Upper lobe of left lung (tissue), 6 donors: ENCODE results near the gene AP3D1. TPM values are rescaled to one million over a fixed set of nuclear protein-coding genes. Genes with fewer than 3 reads are reported as not detected.

ENCODE experiments used
- ATAC-seq, 2 donors: fragments of 200-7000 bp; cut with Tn5 transposase; one replicate each; pipeline ENCODE4 v1.9.1; 2022; ENCODE audit warnings: mild to moderate bottlenecking in 2 of 2, moderate library complexity in 2 of 2; ENCODE audit not compliant: low FRiP score in 2 of 2
- DNase-seq, 2 donors: peaks; one replicate each; pipeline ENCODE4 v3.0.0-alpha.2; 2019 to 2020
- H3K27ac ChIP-seq, 4 donors: fragments of 200-600 bp; sonication (generic); one replicate each; pipeline ENCODE4 v1.5.1; 2016 to 2019
- H3K27me3 ChIP-seq, 4 donors: fragments of 200-600 bp; sonication (generic); one replicate each; pipeline ENCODE4 v1.5.1; 2017 to 2019
- H3K36me3 ChIP-seq, 4 donors: fragments of 200-600 bp; sonication (generic); one replicate each; pipeline ENCODE4 v1.5.1; 2016 to 2019
- H3K4me1 ChIP-seq, 4 donors: fragments of 200-600 bp; sonication (generic); one replicate each; pipeline ENCODE4 v1.5.1; 2018 to 2019
- H3K4me3 ChIP-seq, 4 donors: fragments of 200-600 bp; sonication (generic); one replicate each; pipeline ENCODE4 v1.5.1; 2017 to 2019; ENCODE audit warnings: mild to moderate bottlenecking in 2 of 4, moderate library complexity in 1 of 4
- H3K9me3 ChIP-seq, 4 donors: fragments of 200-600 bp; sonication (generic); one replicate each; pipeline ENCODE4 v1.5.1; 2018 to 2019
- EP300 ChIP-seq, 4 donors: sonication (generic); formaldehyde crosslinking; IDR thresholded peaks; one replicate each; pipeline ENCODE4 v1.5.1; 2017; ENCODE audit warnings: antibody characterized with exemption in 4 of 4, control low read depth in 2 of 4
- POLR2A ChIP-seq, 4 donors: fragments of 450-650 bp; IDR thresholded peaks; one replicate each; pipeline ENCODE4 v1.5.1; 2016 to 2017; ENCODE audit warnings: antibody characterized with exemption in 4 of 4, mild to moderate bottlenecking in 2 of 4
- POLR2AphosphoS5 ChIP-seq, 2 donors: sonication (generic); formaldehyde crosslinking; IDR thresholded peaks; one replicate each; pipeline ENCODE4 v1.5.1; 2017; ENCODE audit warnings: antibody characterized with exemption in 2 of 2
- WGBS, 2 donors: methylation state at CpG; one replicate each; pipeline ENCODE4 v1.1.5; 2017 to 2018; 5-methylcytosine and 5-hydroxymethylcytosine counted together
- total RNA-seq, 6 donors: library from RNA; depleted of rRNA in 4 of 6; stranded (reverse); fragments of >200 nt in 4 of 6; gene quantifications; one replicate each; pipeline versions ENCODE4 v1.1.0 to v1.2.1, GENCODE V29; 2016 to 2021
- TF ChIP-seq, protein P1 (sequence below), 6 experiments: fragments of 450-650 bp in 4 of 6; fragments of 200-600 bp in 2 of 6; sonication (generic) in 2 of 6; IDR thresholded peaks; one replicate each; pipeline ENCODE4 v1.5.1; 2016 to 2019; ENCODE audit warnings: antibody characterized with exemption in 6 of 6
- donor health status: DM: no; HTN: no; CAD: no; lungs with moderate emphysema.
- donor health status: DM: no; HTN: yes; CAD: no; lungs with severe emphysema.

AP3D1 gene
- total RNA-seq, 6 donors from 2014 or later = 73.5 to 180 (median 115) TPM

DNA sequence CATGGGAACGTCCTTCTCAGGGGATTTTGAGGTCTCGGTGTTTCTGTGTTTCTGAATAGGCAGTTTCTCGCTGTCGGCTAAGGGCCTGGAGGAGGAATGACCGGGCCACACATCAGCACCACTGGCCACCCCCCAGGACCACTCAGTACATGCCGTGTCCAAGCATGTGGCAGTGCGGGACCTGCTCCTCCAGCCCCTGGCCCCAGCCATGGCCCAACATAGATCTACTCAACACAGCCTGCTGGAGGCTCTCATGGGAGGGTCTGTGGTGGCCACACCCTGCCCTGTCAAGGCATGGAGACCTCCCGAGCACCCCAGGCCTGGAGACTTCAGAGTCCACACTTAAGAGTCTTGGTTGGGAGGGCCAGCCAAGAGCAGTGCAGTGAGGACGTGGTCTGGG is 37.1 kb downstream of the AP3D1 start:
- Histone ChIP-seq H3K4me3 (no peak overlapping the region), H3K36me3 (peaks cover 76 to 100% (median 100%) of the 10 kb centered on the region in 4 donors), H3K27me3 (no peaks in the 10 kb centered on the region), H3K27ac (no peak overlapping the region), H3K4me1 (no peaks in the 10 kb centered on the region), H3K9me3 (no peaks in the 10 kb centered on the region)
- ATAC-seq (no peak), DNase-seq (peak in 1 of 2 donors; percentile 57)
- WGBS, 2 donors = 93 to 96% methylated on average over 6 to 7 of the region's 9 CpGs
- TF ChIP-seq, protein P1, sequence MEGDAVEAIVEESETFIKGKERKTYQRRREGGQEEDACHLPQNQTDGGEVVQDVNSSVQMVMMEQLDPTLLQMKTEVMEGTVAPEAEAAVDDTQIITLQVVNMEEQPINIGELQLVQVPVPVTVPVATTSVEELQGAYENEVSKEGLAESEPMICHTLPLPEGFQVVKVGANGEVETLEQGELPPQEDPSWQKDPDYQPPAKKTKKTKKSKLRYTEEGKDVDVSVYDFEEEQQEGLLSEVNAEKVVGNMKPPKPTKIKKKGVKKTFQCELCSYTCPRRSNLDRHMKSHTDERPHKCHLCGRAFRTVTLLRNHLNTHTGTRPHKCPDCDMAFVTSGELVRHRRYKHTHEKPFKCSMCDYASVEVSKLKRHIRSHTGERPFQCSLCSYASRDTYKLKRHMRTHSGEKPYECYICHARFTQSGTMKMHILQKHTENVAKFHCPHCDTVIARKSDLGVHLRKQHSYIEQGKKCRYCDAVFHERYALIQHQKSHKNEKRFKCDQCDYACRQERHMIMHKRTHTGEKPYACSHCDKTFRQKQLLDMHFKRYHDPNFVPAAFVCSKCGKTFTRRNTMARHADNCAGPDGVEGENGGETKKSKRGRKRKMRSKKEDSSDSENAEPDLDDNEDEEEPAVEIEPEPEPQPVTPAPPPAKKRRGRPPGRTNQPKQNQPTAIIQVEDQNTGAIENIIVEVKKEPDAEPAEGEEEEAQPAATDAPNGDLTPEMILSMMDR (IDR thresholded peaks at IDR 0.05) = no peak
- TF ChIP-seq EP300 (IDR thresholded peaks at IDR 0.05) (no peak), POLR2A (IDR thresholded peaks at IDR 0.05) (no peak)

DNA sequence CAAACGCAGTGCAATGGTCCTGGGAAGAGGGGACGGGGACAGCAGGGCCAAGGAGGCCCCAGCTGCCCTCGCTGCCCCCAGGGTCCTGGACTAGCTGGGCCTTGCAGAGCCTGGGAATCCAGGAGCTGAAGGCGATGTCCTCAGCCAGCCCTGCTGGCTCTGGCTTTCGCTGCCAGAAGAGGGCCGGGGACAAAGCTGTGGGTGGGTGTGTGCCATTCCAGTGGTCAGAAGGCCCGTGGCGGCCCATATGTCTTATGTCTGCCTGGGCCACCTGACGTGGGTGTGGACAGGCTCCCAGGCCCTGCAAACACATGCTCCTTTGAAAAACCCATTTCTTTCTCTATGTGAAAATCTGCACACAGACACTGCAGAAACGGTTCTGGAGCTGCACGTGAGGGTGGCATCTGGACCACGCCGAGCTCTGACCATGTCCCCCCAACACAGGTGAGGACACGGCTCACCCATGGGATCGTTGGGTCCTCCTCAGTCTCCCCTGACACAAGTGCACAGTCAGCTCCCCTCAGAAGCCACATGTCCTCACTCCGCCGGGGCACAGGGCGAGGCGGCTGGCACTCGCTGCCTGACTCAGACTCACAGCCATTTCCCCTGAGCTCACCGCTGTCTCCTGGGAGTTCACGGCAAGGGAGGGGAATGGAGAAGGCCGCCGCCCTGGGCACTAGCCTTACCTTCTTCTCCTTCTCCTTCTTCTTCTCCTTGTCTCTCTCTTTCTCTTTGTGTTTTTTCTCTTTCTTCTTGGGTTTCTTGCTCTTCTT is 37.7 kb downstream of the AP3D1 start:
- H3K27me3 ChIP-seq = no peaks in the 10 kb centered on the region
- H3K4me3 ChIP-seq = no peak overlapping the region
- WGBS, 2 donors = 93 to 94% methylated on average over 18 to 24 of the region's 24 CpGs
- ATAC-seq = no peak
- no peaks in the 10 kb centered on the region for H3K9me3 ChIP-seq
- H3K4me1 ChIP-seq = no peaks in the 10 kb centered on the region
- peaks cover 81 to 100% (median 100%) of the 10 kb centered on the region in 4 donors for H3K36me3 ChIP-seq
- no peak overlapping the region for H3K27ac ChIP-seq
- DNase-seq = peak in 1 of 2 donors; percentile 64
- TF ChIP-seq, protein P1 (IDR thresholded peaks at IDR 0.05) = no peak
- TF ChIP-seq POLR2AphosphoS5 (IDR thresholded peaks at IDR 0.05) (no peak), EP300 (IDR thresholded peaks at IDR 0.05) (no peak), POLR2A (IDR thresholded peaks at IDR 0.05) (no peak)

DNA sequence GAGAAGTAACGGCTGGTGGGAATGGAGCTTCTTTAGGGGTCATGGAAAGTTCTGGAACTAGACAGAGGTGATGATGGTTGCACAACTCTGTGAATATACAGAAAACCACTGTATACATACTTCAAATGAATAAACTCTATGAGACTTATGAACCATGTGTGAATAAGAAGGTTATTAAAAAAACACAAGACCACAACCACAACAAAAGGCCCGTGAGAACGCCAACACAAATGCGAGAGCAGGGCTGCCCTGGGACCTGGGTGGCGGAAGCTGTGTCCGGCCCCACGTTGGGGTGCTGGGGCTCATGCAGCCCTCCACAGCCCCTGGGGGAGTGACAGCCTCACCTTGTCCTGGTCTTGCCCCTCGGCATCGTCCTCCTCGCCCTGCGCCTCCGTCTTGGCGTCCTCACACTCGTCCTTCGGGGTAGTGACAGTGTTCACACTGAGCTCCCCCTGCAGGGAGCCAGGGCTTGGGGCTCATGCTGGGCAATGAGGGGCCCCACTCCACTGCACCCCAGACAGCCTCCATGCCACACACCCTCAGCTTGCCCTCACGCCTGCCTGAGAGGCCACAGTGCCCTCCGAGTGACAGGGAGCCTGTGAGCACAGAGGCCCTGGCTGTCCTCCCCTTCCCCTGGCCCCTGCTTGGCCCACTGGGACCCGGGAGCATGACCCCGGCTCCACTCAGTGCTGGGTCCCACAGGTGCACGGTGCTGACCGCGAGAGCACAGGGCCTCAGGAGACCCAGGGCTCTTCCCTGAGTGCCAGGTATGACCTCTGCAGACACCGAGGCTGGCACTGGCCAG is 38.6 kb downstream of the AP3D1 start:
- Histone ChIP-seq H3K4me1 (no peaks in the 10 kb centered on the region), H3K27me3 (no peaks in the 10 kb centered on the region), H3K4me3 (no peak overlapping the region), H3K36me3 (peaks cover 78 to 100% (median 99%) of the 10 kb centered on the region in 4 donors), H3K27ac (no peak overlapping the region), H3K9me3 (no peaks in the 10 kb centered on the region)
- TF ChIP-seq POLR2A (IDR thresholded peaks at IDR 0.05) = no peak
- TF ChIP-seq EP300 (IDR thresholded peaks at IDR 0.05) = no peak
- TF ChIP-seq POLR2AphosphoS5 (IDR thresholded peaks at IDR 0.05) = no peak
- TF ChIP-seq, protein P1 (IDR thresholded peaks at IDR 0.05) = no peak
- WGBS, 2 donors = 91 to 92% methylated on average over 18 to 23 of the region's 23 CpGs
- DNase-seq (peak in 1 of 2 donors; percentile 75), ATAC-seq (no peak)

DNA sequence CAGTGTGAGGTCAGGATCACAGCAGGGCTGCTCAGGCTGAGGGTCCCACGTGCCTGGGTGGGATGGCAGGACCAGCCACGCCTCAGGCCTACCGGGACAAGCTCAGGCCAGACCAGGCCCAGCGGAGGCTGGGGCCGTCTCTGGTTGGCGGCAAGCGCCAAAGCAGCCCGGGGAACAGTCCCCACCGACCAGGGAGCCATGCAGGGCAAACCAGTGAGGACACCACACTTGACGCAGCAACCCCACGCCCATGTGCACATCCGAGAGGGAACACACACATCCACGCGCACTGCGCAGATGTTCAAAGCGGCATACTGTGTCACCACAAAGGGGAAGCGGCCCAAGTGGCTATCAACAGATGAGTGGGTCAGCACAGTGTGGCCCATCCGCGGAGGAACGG is 39.5 kb downstream of the AP3D1 start:
- Histone ChIP-seq H3K27ac (no peak overlapping the region), H3K4me1 (no peaks in the 10 kb centered on the region), H3K9me3 (no peaks in the 10 kb centered on the region), H3K36me3 (peaks cover 75 to 100% (median 94%) of the 10 kb centered on the region in 4 donors), H3K4me3 (no peak overlapping the region), H3K27me3 (no peaks in the 10 kb centered on the region)
- no peak for TF ChIP-seq POLR2AphosphoS5 (IDR thresholded peaks at IDR 0.05)
- no peak for TF ChIP-seq EP300 (IDR thresholded peaks at IDR 0.05)
- no peak for TF ChIP-seq POLR2A (IDR thresholded peaks at IDR 0.05)
- ATAC-seq (no peak), DNase-seq (peak in 1 of 2 donors; percentile 61)
- 94 to 98% methylated on average over 6 to 19 of the region's 20 CpGs for WGBS, 2 donors

- Histone ChIP-seq H3K4me1 (no peaks in the 10 kb centered on the region), H3K9me3 (no peaks in the 10 kb centered on the region), H3K27me3 (no peaks in the 10 kb centered on the region), H3K4me3 (no peak overlapping the region), H3K36me3 (peaks cover 75 to 100% (median 91%) of the 10 kb centered on the region in 4 donors), H3K27ac (no peak overlapping the region)
- ATAC-seq (no peak), DNase-seq (peak in 1 of 2 donors; percentile 78)
- TF ChIP-seq, protein P1 (IDR thresholded peaks at IDR 0.05) = no peak
- TF ChIP-seq POLR2AphosphoS5 (IDR thresholded peaks at IDR 0.05) = no peak
- no peak for TF ChIP-seq POLR2A (IDR thresholded peaks at IDR 0.05)
- no peak for TF ChIP-seq EP300 (IDR thresholded peaks at IDR 0.05)
- 97 to 98% methylated on average over 18 to 22 of the region's 22 CpGs for WGBS, 2 donors
Observed at GRCh38 chr19:2111425-2111824, 39.9 kb downstream of the AP3D1 start.
